Testis (tissue), 3 donors: ENCODE measurements around the gene BLOC1S3. TPM values are rescaled to one million over a fixed set of nuclear protein-coding genes. Genes with fewer than 3 reads are reported as not detected.
"Not testable (repeated sequence)": the region's sequence is repeated elsewhere in the genome, so short reads cannot be mapped to it uniquely, and the experiment has no call there.

Experiments used
- DNase-seq: peaks from one replicate; pipeline ENCODE4 v3.0.0-alpha.2; 2019
- H3K27ac ChIP-seq, 2 donors: fragments of 200-600 bp; sonication (generic); one replicate each; pipeline ENCODE4 v1.5.1; 2019
- H3K27me3 ChIP-seq: fragments of 200-600 bp; sonication (generic); one replicate; pipeline ENCODE4 v1.5.1; 2019
- H3K36me3 ChIP-seq: fragments of 200-600 bp; sonication (generic); one replicate; pipeline ENCODE4 v1.5.1; 2017; ENCODE audit warnings: low read depth; ENCODE audit errors: missing control alignments
- H3K4me1 ChIP-seq: fragments of 200-600 bp; sonication (generic); one replicate; pipeline ENCODE4 v1.5.1; 2019
- H3K4me3 ChIP-seq, 2 donors: fragments of 200-600 bp; sonication (generic); one replicate each; pipeline ENCODE4 v1.5.1; 2017 to 2019
- H3K9me3 ChIP-seq: fragments of 200-600 bp; sonication (generic); one replicate; pipeline ENCODE4 v1.5.1; 2017
- CTCF ChIP-seq, 3 experiments: fragments of 450-650 bp in 2 of 3; fragments of 200-600 bp in 1 of 3; sonication (generic) in 1 of 3; IDR thresholded peaks; one replicate each; pipeline ENCODE4 v1.5.1; 2016 to 2019; ENCODE audit warnings: antibody characterized with exemption in 3 of 3, mild to moderate bottlenecking in 2 of 3, moderate library complexity in 1 of 3
- POLR2A ChIP-seq: fragments of 450-650 bp; IDR thresholded peaks from one replicate; pipeline ENCODE4 v1.6.1; 2017; ENCODE audit warnings: antibody characterized with exemption, mild to moderate bottlenecking, moderate library complexity
- WGBS, 2 donors: methylation state at CpG; one replicate each; pipeline ENCODE4 v1.1.5; 2018; 5-methylcytosine and 5-hydroxymethylcytosine counted together
- intact Hi-C: fragments of 100-400 bp; cut with DNase I; formaldehyde crosslinking; loops from one replicate; pipeline ENCODE4 v1.15.1; 2023; ENCODE audit warnings: low total_unique reads
- polyA plus RNA-seq: library from polyadenylated mRNA; stranded (reverse); fragments of 350-450 nt; fragmentation: Illumina TruSeq; extraction: RNeasy Lipid Tissue Mini Kit (QIAGEN cat#74804); gene quantifications from one replicate; pipeline ENCODE4 v1.2.3, GENCODE V29; 2014; ENCODE audit warnings: low read depth, low replicate concordance; ENCODE audit not compliant: insufficient read depth
- total RNA-seq, 2 donors: library from RNA; depleted of rRNA; stranded (reverse); fragments of >200 nt; gene quantifications; one replicate each; pipeline ENCODE4 v1.2.3, GENCODE V29; 2016

BLOC1S3 gene
- total and polyA plus RNA-seq, 3 donors from 2014 or later = 14.1 to 43.7 (median 38.2) TPM

- H3K4me3 ChIP-seq = no peak overlapping the region
- TF ChIP-seq CTCF (IDR thresholded peaks at IDR 0.05) (no peak), POLR2A (no peak)
- no peaks in the 10 kb centered on the region for H3K9me3 ChIP-seq
- intact Hi-C loops = no loop called here
- H3K27me3 ChIP-seq = no peaks in the 10 kb centered on the region
- H3K4me1 ChIP-seq = no peaks in the 10 kb centered on the region
- DNase-seq = no peak
- no peak overlapping the region for H3K27ac ChIP-seq
- no peaks in the 10 kb centered on the region for H3K36me3 ChIP-seq
- 89 to 98% methylated on average over 6 of the region's 6 CpGs for WGBS, 2 donors
Observed at GRCh38 chr19:45222724-45223123, 44.1 kb downstream of the BLOC1S3 start.

GRCh38 chr19:45223879-45224278 lies 45.3 kb downstream of the BLOC1S3 start:
- no peak overlapping the region for H3K4me3 ChIP-seq
- no peak overlapping the region for H3K27ac ChIP-seq
- WGBS, 2 donors = 92 to 93% methylated on average over 5 of the region's 5 CpGs
- H3K9me3 ChIP-seq = no peaks in the 10 kb centered on the region
- H3K4me1 ChIP-seq = no peaks in the 10 kb centered on the region
- TF ChIP-seq CTCF (IDR thresholded peaks at IDR 0.05) (no peak), POLR2A (no peak)
- H3K36me3 ChIP-seq = no peaks in the 10 kb centered on the region
- intact Hi-C loops = no loop called here
- no peak for DNase-seq
- no peaks in the 10 kb centered on the region for H3K27me3 ChIP-seq

GRCh38 chr19:45224645-45225044 lies 46.1 kb downstream of the BLOC1S3 start:
- Histone ChIP-seq H3K9me3 (no peaks in the 10 kb centered on the region), H3K36me3 (no peaks in the 10 kb centered on the region), H3K4me1 (no peaks in the 10 kb centered on the region), H3K27me3 (no peaks in the 10 kb centered on the region), H3K4me3 (no peak overlapping the region), H3K27ac (no peak overlapping the region)
- no peak for TF ChIP-seq CTCF (IDR thresholded peaks at IDR 0.05)
- no peak for TF ChIP-seq POLR2A
- intact Hi-C loops = no loop called here
- WGBS, 2 donors = 78% methylated on average over 11 of the region's 11 CpGs; no CpG with 5 or more reads in 1 of the 2 donors
- DNase-seq = no peak

GRCh38 chr19:45229056-45229455 lies 50.5 kb downstream of the BLOC1S3 start:
- H3K4me1 ChIP-seq, DNase-seq, H3K27ac ChIP-seq, intact Hi-C loops, H3K27me3 ChIP-seq, H3K36me3 ChIP-seq, H3K9me3 ChIP-seq, H3K4me3 ChIP-seq: not testable (repeated sequence)
- 90 to 92% methylated on average over 2 of the region's 2 CpGs for WGBS, 2 donors

Other genes with a start within 250 kb of the BLOC1S3 start
- not detected for gene APOC4, start 236.5 kb upstream of the BLOC1S3 start, total RNA-seq
- not detected for gene APOC4, start 236.5 kb upstream of the BLOC1S3 start, polyA plus RNA-seq
- 1 to 10 TPM; 1.1 to 1.2 TPM for gene APOC2, start 232.7 kb upstream of the BLOC1S3 start, total RNA-seq
- gene APOC2, start 232.7 kb upstream of the BLOC1S3 start, polyA plus RNA-seq = 2.9 TPM
- 100 to 1,000 TPM; 198 to 204 TPM for gene CLPTM1, start 223.4 kb upstream of the BLOC1S3 start, total RNA-seq
- 179 TPM for gene CLPTM1, start 223.4 kb upstream of the BLOC1S3 start, polyA plus RNA-seq
- 1 to 10 TPM; 9.1 to 9.7 TPM for gene RELB, start 177.3 kb upstream of the BLOC1S3 start, total RNA-seq
- 10.1 TPM for gene RELB, start 177.3 kb upstream of the BLOC1S3 start, polyA plus RNA-seq
- 100 to 1,000 TPM; 113 to 132 TPM for gene CLASRP, start 139.7 kb upstream of the BLOC1S3 start, total RNA-seq
- 76.1 TPM for gene CLASRP, start 139.7 kb upstream of the BLOC1S3 start, polyA plus RNA-seq
- 1 to 10 TPM; 5.8 to 6.7 TPM for gene ZNF296, start 102.3 kb upstream of the BLOC1S3 start, total RNA-seq
- gene ZNF296, start 102.3 kb upstream of the BLOC1S3 start, polyA plus RNA-seq = 3.0 TPM
- gene GEMIN7, start 99.5 kb upstream of the BLOC1S3 start, total RNA-seq = 10 to 100 TPM in 1 of 2 donors, 1 to 10 TPM in 1; 7.6 to 13.5 TPM
- 9.7 TPM for gene GEMIN7, start 99.5 kb upstream of the BLOC1S3 start, polyA plus RNA-seq
- 10 to 100 TPM; 82.5 to 83.0 TPM for gene PPP1R37, start 85.6 kb upstream of the BLOC1S3 start, total RNA-seq
- 28.5 TPM for gene PPP1R37, start 85.6 kb upstream of the BLOC1S3 start, polyA plus RNA-seq
- 1 to 10 TPM; 1.3 to 4.2 TPM for gene NKPD1, start 17.8 kb upstream of the BLOC1S3 start, total RNA-seq
- 1.0 TPM for gene NKPD1, start 17.8 kb upstream of the BLOC1S3 start, polyA plus RNA-seq
- 10 to 100 TPM; 38.7 to 42.8 TPM for gene TRAPPC6A, start 547 bp upstream of the BLOC1S3 start, total RNA-seq
- 37.0 TPM for gene TRAPPC6A, start 547 bp upstream of the BLOC1S3 start, polyA plus RNA-seq
- gene EXOC3L2, start 66.6 kb downstream of the BLOC1S3 start, total RNA-seq = 10 to 100 TPM; 29.5 to 30.2 TPM
- 7.4 TPM for gene EXOC3L2, start 66.6 kb downstream of the BLOC1S3 start, polyA plus RNA-seq
- 100 to 1,000 TPM; 197 to 200 TPM for gene MARK4, start 72.5 kb downstream of the BLOC1S3 start, total RNA-seq
- 114 TPM for gene MARK4, start 72.5 kb downstream of the BLOC1S3 start, polyA plus RNA-seq
- 10 to 100 TPM; 16.5 to 22.4 TPM for gene CKM, start 144.1 kb downstream of the BLOC1S3 start, total RNA-seq
- 61.1 TPM for gene CKM, start 144.1 kb downstream of the BLOC1S3 start, polyA plus RNA-seq
- 10 to 100 TPM in 1 of 2 donors, 1 to 10 TPM in 1; 5.9 to 13.7 TPM for gene KLC3, start 162.0 kb downstream of the BLOC1S3 start, total RNA-seq
- gene KLC3, start 162.0 kb downstream of the BLOC1S3 start, polyA plus RNA-seq = 6.4 TPM
- 10 to 100 TPM; 46.4 to 49.8 TPM for gene ERCC2, start 191.8 kb downstream of the BLOC1S3 start, total RNA-seq
- gene ERCC2, start 191.8 kb downstream of the BLOC1S3 start, polyA plus RNA-seq = 37.5 TPM
- gene PPP1R13L, start 226.3 kb downstream of the BLOC1S3 start, total RNA-seq = 10 to 100 TPM in 1 of 2 donors, 1 to 10 TPM in 1; 9.7 to 12.2 TPM
- 13.3 TPM for gene PPP1R13L, start 226.3 kb downstream of the BLOC1S3 start, polyA plus RNA-seq
- gene POLR1G, start 227.9 kb downstream of the BLOC1S3 start, total RNA-seq = 10 to 100 TPM; 10.2 to 12.1 TPM
- gene POLR1G, start 227.9 kb downstream of the BLOC1S3 start, polyA plus RNA-seq = 5.8 TPM
- gene ERCC1, start 245.1 kb downstream of the BLOC1S3 start, total RNA-seq = 10 to 100 TPM; 71.8 to 95.7 TPM
- 112 TPM for gene ERCC1, start 245.1 kb downstream of the BLOC1S3 start, polyA plus RNA-seq